Measurements from ENCODE around the gene ELF1. TPM values are rescaled to one million over a fixed set of nuclear protein-coding genes. Genes with fewer than 3 reads are reported as not detected.
"Not testable (repeated sequence)": the region's sequence is repeated elsewhere in the genome, so short reads cannot be mapped to it uniquely, and the experiment has no call there.

ELF1 gene
- total RNA-seq, 1 donor from 2014 or later: 8.2 TPM

DNA sequence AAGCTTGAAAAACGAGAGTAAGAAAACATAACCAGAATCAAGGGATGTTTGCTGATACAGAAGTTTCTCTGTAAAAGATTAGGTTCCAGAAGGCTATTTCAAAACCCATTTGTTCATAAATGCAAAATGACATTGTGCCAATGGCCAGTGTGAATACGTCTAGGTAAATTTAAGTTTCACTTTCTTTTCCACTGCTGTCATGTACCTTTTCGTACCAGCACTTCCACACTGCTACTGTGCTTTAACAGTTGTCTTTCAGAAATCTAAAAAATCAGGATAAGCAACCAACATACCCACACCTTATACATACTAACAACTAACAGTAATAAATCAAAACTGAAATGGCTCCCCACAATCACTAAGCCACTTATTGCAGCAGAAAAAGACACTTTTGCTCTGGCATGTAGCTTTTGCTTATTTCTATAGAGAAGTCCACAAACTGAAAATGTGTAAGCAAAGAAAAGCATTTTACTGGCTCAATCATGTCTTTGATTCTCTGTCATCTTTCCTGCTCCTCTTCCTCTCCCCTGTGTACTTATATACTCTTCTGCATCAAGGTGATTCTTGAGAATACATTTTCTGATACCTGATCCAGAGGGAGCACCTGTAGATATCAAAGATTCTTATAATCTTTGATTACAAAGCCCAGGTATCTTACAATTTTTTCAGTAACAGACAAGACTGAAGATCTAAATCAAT, 34.3 kb downstream of the ELF1 start:
- FAIRE-seq (no peak), DNase-seq (ENCODE audit: low spot score in 2 of 2) (no peak)

DNA sequence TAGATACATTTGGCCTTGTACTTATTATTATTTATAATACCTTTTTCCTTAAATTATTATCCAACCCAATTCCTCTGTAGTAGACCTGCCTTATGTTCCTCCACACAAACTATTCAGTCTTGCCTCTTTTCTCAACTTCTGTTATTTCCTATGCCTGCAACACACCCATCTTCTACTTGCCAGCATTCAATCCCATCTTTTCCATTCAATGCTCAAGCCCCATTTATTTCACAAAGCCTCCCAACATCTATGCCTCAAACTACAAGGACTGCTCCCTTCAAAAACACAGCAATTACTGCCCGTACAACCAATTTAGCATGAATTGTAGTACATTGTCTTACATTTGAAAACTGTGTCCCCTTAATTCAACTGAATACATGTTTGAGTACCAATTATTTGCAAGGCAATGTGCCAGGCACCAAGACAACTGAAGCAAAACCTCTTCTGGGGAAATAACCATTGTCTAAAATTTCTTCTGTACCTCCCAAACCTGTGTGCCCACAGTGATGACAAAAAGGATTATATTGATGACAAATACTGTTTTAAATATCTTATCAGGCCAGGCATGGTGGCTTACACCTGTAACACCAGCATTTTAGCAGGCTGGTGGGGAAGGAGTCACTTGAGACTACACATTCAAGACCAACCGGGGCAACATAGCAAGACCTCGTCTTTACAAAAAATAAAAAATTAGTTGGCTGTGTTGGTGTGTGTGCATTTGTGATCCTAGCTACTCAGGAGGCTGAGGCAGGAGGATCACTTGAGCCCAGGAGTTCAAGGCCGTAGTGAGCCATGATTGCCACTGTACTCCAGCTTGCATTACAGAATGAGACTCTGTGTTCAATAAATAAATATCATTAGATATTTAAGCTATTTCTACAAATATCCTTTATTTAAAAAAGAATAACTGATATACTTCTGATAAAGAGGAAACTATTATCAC, 35.1 kb downstream of the ELF1 start:
- DNase-seq (ENCODE audit: low spot score in 2 of 2) (no peak), FAIRE-seq (no peak)

DNA sequence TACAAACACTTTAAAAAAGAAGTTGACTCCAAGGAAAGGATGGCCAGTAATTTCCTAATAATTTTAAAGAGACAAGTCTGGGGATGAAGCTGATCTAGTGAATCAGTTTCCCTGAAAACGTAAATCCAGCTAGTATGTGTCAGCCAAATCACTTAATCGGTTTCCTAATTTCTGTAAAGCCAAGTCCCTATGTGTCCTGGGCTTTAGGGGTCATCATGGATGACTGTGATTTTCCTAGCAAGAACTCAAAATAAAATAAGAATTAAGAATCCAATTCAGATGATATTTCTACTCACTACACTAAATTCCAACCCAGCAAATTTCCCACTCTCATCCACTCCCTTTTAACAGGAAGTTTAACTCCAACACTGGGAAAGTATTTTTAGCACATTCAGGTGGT, 35.9 kb downstream of the ELF1 start:
- FAIRE-seq: no peak

DNA sequence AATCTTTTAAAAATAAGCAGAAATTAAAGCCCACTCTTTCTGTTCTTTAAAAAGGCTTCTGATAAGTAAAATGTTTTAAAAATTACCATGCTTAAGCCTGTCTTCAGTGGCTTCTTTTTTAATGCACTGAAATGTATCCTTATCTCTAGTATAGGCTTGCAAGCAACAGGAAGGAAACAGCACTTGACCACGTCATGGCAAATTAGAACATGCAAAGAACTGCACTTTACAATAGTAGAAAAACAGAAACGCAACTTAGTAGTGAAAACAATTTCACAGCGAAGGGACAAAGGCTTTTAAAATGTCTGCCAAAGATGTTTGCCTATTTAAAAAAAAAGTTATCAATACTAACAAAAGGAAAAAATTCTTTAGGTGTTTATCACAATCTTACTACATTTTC, 36.3 kb downstream of the ELF1 start:
- DNase-seq (ENCODE audit: low spot score in 2 of 2) (no peak), FAIRE-seq (no peak)

More for the DNA sequence above, 35.9 kb downstream of the ELF1 start:
- DNase-seq (ENCODE audit: low spot score in 2 of 2): no peak

DNA sequence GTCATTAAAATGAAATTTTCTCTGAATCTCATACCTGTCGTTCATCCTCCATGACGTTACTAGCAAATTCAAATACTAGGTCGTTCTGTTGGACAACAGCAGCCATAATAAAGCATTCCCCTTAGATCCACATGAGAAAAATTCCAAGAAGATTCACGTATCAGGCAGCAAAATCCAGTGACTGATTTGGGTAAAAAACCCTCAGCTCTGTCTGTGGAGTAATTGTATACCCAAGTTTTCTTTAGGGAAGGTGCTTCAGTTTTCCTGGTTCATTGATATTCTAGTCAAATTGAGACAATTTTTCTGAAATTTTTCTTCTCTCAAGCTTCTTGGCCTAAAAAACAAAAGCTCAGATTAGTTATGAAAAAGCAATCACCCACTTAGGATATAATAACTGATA, 37.2 kb downstream of the ELF1 start:
- FAIRE-seq: no peak

DNA sequence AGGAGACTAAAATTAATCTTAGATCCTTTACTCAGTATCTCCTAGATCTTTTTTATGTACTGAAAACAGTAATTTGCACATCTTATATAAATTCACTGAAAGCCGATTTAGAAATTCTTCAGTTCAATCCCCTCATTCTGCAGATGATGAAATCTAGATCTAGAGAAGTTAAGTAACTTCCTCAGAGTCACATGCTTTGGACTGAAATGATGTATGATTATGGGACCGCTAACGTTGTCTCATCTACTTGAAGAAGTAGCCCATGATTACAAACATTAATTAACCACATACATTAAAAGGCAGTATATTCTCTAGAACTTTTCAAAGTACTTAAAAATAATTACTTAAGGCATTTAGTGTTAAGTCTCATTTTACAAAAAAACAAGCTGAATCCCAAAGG, 37.8 kb downstream of the ELF1 start:
- DNase-seq (ENCODE audit: low spot score in 2 of 2): no peak
- FAIRE-seq: no peak

More for the DNA sequence above, 37.2 kb downstream of the ELF1 start:
- no peak for DNase-seq (ENCODE audit: low spot score in 2 of 2)

DNA sequence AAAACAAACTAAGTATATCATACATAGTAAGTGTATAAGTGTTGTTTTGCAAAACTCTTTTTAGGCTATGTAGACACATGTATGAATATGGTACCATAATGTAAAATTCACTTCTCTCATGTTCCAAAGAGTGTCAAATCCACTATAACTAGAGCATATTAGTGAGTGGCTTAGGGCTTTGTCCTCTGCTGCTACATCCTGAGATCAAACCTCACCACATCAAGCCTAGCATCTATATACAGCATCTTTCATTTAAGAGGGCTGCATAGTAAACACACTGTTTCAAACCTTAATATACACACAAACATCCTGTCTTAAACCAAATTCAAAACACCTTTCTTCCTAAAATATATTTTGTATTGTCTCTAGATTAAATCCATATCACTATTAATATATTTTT, 38.7 kb downstream of the ELF1 start:
- DNase-seq (ENCODE audit: low spot score in 2 of 2): no peak
- no peak for FAIRE-seq

DNA sequence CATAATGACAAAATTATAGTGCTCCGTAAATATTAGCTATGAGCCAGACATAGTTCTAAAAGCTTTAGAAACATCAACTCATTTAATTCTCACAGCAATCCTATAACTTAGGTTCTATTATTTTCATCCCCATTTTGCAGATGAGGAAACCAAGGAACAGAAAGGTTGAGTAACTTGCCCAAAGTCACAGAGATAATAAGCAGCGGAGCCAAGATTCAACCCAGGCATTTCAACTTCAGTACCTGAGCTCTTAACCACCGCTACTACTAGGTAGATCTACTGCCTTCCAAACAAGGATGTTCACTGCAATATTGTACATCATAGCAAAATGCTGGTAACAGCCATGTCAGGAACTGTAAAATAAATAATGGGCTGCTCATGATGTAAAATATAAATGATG, 39.9 kb downstream of the ELF1 start:
- no peak for DNase-seq (ENCODE audit: low spot score in 2 of 2)
- no peak for FAIRE-seq

DNA sequence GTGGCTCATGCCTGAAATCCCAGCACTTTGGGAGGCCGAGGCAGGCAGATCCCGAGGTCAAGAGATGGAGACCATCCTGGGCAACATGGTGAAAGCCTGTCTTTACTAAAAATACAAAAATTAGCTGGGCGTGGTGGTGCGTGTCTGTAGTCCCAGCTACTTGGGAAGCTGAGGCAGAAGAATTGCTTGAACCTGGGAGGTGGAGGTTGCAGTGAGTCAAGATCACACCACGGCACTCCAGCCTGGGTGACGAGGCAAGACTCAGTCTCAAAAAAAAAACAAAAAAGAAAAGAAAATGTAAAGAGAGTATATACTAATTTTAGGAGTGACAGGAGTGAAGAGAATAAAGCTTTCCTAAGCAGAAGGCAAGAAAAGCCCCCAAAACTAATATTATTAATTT, 41.0 kb downstream of the ELF1 start:
- DNase-seq (ENCODE audit: low spot score in 2 of 2); FAIRE-seq: not testable (repeated sequence)

DNA sequence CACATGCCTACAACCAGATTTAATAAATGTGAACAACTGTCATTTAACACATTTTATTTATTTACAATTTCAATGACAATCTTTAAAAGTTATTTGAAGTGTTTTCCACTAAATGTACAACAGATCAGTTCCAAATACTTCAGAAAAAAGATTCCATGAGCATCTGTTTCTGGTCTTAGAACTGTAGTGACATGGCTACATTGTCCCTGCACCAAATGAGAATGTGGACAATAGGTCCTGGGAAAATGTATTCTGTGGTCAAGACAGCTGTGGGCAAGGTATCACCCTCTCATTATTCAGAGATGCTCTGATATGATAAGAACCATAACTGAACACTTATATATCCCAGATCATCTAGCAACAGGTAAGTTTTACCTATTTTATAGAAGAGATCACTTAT, 43.7 kb downstream of the ELF1 start:
- DNase-seq (ENCODE audit: low spot score in 2 of 2) (no peak), FAIRE-seq (no peak)

DNA sequence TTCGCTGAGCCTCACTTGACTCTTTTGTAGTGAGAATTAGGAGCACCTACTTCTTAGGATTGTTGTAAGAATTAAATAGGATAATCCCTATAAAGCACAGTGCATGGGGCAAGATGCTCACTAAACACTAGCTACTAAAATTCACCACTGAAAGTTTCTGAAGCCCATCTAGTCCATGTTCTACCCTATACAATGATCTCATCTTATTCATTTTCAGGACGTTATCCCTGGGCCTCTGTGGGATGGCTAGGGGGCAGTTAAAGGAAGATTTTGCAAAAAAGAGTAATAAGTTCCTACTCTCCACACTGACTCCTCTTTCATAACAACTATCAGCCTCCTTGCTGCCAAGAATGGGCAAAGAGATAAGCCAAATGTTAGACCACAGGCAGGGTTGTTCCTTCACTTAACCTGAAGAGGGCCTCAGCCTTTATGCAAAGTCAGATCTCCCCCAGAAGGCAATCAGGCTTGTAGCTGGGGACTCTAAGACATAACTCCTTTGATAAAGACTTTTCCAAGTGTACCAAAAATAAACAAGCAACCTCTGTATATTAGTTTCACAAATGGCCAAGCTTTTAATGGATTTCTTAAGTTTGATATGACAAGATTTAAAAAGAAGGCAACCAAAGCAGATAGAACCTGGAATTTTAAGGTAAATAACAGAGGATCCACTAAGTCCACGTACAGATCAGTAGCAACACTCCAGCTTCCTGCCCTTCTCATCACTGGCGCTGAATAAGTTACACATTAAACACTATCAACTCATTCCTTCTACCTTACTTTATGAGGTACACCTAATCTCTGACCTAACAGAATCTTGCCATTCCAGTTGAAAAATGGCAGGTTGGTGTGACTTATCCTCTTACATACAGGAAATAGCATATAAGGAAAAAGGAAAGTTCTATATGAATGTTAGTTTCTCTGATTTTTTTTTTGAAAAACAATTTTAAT, 44.4 kb downstream of the ELF1 start:
- peak; percentile 3 for FAIRE-seq
- no peak for DNase-seq (ENCODE audit: low spot score in 2 of 2)

DNA sequence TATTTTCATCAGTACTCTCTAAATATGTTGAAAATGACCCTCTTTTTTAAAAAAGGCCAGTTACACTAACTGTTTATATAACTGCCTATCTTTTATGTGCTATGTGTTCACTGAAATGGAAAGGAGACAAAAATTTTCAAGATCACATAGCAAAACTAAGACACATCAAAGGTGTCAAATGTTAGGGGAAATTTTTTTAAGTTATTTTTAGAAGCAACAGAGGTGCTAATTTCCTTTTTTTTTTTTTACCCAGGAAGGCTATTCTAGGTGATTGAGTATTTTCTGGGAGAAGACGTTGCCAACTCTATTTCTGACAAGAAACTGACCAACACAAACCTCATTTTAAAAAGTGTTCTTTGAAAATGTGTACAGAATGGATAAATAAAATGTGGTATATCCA, 45.7 kb downstream of the ELF1 start:
- FAIRE-seq: no peak

DNA sequence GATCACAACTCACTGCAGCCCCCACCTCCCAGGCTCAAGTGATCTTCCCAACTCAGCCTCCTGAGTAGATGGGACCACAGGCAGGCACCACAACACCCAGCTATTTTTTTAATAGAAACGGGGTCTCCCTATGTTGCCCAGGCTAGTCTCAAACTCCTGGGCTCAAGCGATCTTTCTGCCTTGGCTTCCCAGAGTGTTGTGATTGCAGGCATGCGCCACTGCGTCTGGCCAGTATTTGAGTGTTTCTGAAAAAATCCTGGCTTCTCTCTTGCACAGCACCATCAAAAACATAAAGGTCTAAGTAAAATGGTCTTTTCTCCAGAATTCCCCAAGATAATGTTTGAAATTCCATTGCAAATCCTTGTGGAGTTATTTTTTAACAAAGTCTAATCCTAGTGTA, 47.8 kb downstream of the ELF1 start:
- no peak for FAIRE-seq
- DNase-seq (ENCODE audit: low spot score in 2 of 2): no peak

More for the DNA sequence above, 45.7 kb downstream of the ELF1 start:
- no peak for DNase-seq (ENCODE audit: low spot score in 2 of 2)

DNA sequence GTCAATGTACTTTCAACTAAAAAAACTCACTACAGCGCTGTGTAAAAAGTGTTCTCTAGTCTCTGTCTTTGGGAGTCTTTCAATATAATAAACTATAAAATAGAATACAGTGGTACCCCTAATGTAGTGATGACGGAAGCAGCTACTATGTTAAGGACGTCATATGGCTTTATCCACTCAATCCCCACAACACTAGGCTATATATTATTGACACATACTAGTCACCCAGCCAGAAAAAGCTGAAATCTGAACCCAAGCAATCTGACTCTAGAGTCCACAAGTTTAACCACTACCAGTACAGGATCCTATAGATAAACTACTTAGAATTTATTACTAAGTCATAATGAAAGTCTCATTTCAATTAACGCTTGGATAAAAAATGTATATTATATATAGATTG, 48.3 kb downstream of the ELF1 start:
- DNase-seq (ENCODE audit: low spot score in 2 of 2): no peak
- no peak for FAIRE-seq

DNA sequence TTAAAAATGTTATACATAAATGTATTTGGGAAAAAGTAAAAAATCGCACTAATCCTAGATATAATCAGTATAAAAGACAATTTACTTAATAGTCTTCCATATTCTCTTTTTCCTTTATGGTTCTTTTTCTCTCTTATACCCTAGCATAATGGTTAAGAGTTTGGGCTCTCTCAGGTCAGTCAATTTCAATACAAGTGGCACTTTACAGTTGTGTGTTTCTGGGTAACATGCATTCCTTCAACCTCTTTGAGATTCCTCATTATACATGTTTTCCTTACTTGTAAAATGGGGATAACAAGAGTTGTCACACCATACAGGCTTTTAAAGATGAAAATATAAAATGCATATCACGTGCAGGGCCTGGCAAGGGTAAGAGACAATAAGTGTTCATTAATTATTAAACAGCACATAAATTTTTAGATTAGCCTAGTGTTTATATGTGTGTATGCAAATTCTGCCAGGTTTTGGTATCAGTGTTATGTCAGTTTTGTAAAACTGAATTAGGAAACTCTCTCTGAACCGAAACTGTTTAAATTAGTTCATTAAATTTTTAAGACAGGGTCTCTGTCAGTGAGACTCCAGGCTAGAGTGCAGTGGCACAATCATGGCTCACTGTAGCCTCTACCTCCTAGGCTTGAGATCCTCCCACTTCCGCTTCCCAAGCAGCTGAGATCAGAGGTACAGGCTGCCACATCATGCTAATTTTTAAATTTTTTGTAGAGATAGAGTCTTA, 49.8 kb downstream of the ELF1 start:
- DNase-seq (ENCODE audit: low spot score in 2 of 2): no peak
- FAIRE-seq: no peak

DNA sequence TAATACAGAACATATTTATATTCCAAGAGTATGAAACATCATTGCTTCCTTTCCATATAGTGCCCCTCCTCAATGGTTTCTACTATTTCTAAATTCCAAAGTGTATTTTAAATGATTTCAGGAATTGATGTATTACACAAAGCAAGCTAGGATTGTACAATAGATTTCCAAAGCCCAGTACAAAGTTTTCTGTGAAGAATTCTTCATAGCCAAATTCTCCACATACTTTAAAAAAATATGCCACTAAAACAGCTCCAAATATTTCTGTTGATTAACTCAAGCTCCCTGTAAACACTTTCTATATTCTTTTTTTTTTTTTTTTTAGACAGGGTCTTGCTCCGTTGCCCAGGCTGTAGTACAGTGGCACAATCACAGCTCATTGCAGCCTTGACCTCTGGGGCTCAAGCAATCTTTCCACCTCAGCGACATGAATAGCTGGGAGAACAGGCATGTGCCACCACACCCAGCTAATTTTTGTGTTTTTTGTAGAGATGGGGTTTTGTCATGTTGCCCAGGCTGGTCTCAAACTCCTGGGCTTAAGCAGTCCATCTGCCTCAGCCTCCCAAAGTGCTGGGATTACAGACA, 50.6 kb downstream of the ELF1 start:
- FAIRE-seq: no peak
- DNase-seq (ENCODE audit: low spot score in 2 of 2): no peak

DNA sequence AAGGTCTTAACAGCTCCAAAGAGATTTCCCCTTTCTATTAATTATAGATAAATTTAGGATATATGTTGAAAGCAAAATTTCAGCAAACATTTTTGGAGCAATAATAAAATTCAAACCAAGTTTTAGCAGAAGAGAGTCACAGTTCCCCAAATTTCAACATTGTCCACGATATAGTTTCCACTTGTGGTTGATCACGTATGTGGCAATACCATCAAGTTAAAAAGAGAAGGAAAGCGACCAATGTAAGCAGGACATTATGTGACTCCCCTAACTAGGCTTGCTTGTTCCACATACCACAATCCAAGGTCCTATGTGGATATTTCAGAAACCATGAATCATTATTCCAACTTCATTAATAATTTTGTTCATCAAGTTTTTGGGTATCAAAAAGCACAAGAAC, 52.8 kb downstream of the ELF1 start:
- no peak for FAIRE-seq

DNA sequence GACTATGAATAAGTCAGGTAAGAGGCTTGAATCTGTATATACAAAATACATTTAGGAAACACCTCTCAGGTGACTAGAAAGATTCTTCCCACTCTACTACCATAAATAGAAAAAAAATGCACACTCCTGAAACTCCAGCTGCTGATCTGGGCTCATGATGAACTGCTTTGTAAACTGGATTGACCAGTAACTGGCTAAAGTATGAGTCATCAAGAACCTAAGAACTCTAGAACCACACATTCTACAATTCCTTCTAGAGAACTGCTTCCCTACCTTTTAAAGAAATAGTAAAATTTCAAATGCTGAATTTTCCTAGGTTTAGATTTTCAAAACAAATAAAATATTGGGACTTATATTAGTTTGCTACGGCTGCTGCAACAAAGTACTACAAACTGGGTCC, 55.2 kb downstream of the ELF1 start:
- no peak for DNase-seq (ENCODE audit: low spot score in 2 of 2)
- FAIRE-seq: no peak

More for the DNA sequence above, 52.8 kb downstream of the ELF1 start:
- no peak for DNase-seq (ENCODE audit: low spot score in 2 of 2)

DNA sequence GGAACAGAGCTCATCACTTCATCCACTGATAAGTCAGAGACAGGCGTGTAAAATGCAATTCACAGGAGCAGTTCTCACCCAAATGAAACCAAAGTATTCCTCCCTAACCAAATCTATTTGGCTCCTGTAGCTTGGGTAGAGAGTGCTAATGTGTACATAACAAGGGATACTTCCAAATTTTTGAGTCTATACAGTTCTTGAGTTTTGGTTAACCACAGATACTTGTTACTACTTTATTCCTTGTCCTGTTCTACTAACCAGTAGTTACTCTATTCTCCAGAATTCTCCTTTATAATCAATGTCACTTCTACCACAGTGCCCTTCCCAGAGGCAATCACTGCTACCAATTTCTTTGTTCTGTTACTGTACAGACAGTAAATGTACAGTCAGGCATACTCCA, 57.3 kb downstream of the ELF1 start:
- no peak for FAIRE-seq
- no peak for DNase-seq (ENCODE audit: low spot score in 2 of 2)

DNA sequence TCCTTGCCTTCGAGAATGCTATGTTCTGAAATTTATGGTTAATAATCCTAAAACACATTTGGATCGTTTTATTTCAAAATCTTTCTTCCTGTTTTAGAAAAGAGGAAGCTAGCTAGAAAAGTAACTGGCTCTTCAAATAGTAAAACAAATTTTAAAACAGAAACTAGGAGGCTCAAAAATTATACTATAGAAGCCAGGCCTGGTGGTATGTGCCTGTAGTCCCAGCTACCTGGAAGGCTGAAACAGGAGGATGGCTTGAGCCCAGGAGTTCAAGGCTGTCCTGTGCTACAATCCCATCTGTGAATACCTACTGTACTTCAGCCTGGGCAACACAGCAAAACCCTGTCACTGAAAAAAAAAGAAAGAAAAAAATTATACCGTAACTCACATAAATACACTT, 57.9 kb downstream of the ELF1 start:
- DNase-seq (ENCODE audit: low spot score in 2 of 2) (no peak), FAIRE-seq (no peak)
